HEK293 (cell line): ENCODE results near the gene PPP1R14B.

Experiments used
- CTCF ChIA-PET: fragments of 350-600 bp; formaldehyde crosslinking; extraction: SDS; loops from one replicate; lab custom pipeline; 2021; ENCODE audit warnings: antibody characterized with exemption; lab: Yijun Ruan, JAX
- POLR2A ChIA-PET: fragments of 300-600 bp; formaldehyde crosslinking; extraction: SDS; loops from one replicate; lab custom pipeline; 2020; ENCODE audit warnings: antibody characterized with exemption, inconsistent platforms; lab: Yijun Ruan, JAX
- H3K27ac ChIP-seq: fragments of 200-500 bp; sonication (Bioruptor generic); 2 replicates; pipeline ENCODE4 v1.5.1; 2014; ENCODE audit warnings: low read depth, low read length, control low read depth, inconsistent platforms; ENCODE audit errors: extremely low read depth
- H3K36me3 ChIP-seq, 2 experiments: fragments of 200-500 bp in 1 of 2; sonication (Bioruptor generic) in 1 of 2; 1 replicate in 1 of 2; 2 replicates in 1 of 2; pipeline ENCODE4 v1.5.1; 2014 to 2017; ENCODE audit warnings: inconsistent platforms in 2 of 2, low read length in 2 of 2; ENCODE audit not compliant: control insufficient read depth in 2 of 2, insufficient read depth in 1 of 2
- H3K4me1 ChIP-seq: fragments of 200-500 bp; sonication (Bioruptor generic); 2 replicates; pipeline ENCODE4 v1.5.1; 2014; ENCODE audit warnings: mild to moderate bottlenecking, low read length, inconsistent platforms; ENCODE audit not compliant: control insufficient read depth, insufficient read depth
- H3K4me3 ChIP-seq: 2 replicates; pipeline ENCODE4 v1.5.1; 2011; ENCODE audit warnings: low read depth, mild to moderate bottlenecking, control low read depth, low read length, moderate library complexity
- H3K9me3 ChIP-seq: fragments of 200-500 bp; sonication (Bioruptor generic); 2 replicates; pipeline ENCODE4 v1.5.1; 2014; ENCODE audit warnings: low read depth, low read length, inconsistent platforms; ENCODE audit not compliant: control insufficient read depth, insufficient read depth
- KLF7 ChIP-seq: fragments of 450-650 bp; formaldehyde crosslinking; IDR thresholded peaks from 2 replicates; pipeline ENCODE4 v1.5.1; 2016; ENCODE audit warnings: missing biosample characterization, missing genetic modification characterization, borderline replicate concordance
- YY2 ChIP-seq: fragments of 450-650 bp; formaldehyde crosslinking; IDR thresholded peaks from 2 replicates; pipeline ENCODE4 v1.5.1; 2016; ENCODE audit warnings: missing biosample characterization, missing genetic modification characterization
- ZBTB21 ChIP-seq: fragments of 450-650 bp; formaldehyde crosslinking; IDR thresholded peaks from 2 replicates; pipeline ENCODE4 v1.5.1; 2017; ENCODE audit warnings: missing biosample characterization, missing genetic modification characterization
- ZBTB49 ChIP-seq: fragments of 450-650 bp; formaldehyde crosslinking; IDR thresholded peaks from 2 replicates; pipeline ENCODE4 v1.5.1; 2016; ENCODE audit warnings: missing biosample characterization, missing genetic modification characterization, low read depth
- ZNF121 ChIP-seq: fragments of 450-650 bp; formaldehyde crosslinking; IDR thresholded peaks from 2 replicates; pipeline ENCODE4 v1.5.1; 2016; ENCODE audit warnings: missing biosample characterization, missing genetic modification characterization
- ZNF132 ChIP-seq: fragments of 450-650 bp; formaldehyde crosslinking; IDR thresholded peaks from 2 replicates; pipeline ENCODE4 v1.5.1; 2017; ENCODE audit warnings: missing biosample characterization, missing genetic modification characterization, borderline replicate concordance
- ZNF16 ChIP-seq: fragments of 450-650 bp; formaldehyde crosslinking; IDR thresholded peaks from 2 replicates; pipeline ENCODE4 v1.5.1; 2016; ENCODE audit warnings: low read depth, missing biosample characterization, missing genetic modification characterization
- ZNF239 ChIP-seq: fragments of 450-650 bp; formaldehyde crosslinking; IDR thresholded peaks from 2 replicates; pipeline ENCODE4 v1.5.1; 2016; ENCODE audit warnings: missing biosample characterization, missing genetic modification characterization
- ZNF280C ChIP-seq: fragments of 450-650 bp; formaldehyde crosslinking; IDR thresholded peaks from 2 replicates; pipeline ENCODE4 v1.5.1; 2016; ENCODE audit warnings: missing biosample characterization, missing genetic modification characterization
- ZNF785 ChIP-seq: fragments of 450-650 bp; formaldehyde crosslinking; IDR thresholded peaks from 2 replicates; pipeline ENCODE4 v1.5.1; 2016; ENCODE audit warnings: missing biosample characterization, missing genetic modification characterization
- TF ChIP-seq, protein P1 (sequence below): fragments of 450-650 bp; formaldehyde crosslinking; IDR thresholded peaks from 2 replicates; pipeline ENCODE4 v1.5.1; 2016; ENCODE audit warnings: missing biosample characterization, missing genetic modification characterization

Gene PPP1R14B

DNA sequence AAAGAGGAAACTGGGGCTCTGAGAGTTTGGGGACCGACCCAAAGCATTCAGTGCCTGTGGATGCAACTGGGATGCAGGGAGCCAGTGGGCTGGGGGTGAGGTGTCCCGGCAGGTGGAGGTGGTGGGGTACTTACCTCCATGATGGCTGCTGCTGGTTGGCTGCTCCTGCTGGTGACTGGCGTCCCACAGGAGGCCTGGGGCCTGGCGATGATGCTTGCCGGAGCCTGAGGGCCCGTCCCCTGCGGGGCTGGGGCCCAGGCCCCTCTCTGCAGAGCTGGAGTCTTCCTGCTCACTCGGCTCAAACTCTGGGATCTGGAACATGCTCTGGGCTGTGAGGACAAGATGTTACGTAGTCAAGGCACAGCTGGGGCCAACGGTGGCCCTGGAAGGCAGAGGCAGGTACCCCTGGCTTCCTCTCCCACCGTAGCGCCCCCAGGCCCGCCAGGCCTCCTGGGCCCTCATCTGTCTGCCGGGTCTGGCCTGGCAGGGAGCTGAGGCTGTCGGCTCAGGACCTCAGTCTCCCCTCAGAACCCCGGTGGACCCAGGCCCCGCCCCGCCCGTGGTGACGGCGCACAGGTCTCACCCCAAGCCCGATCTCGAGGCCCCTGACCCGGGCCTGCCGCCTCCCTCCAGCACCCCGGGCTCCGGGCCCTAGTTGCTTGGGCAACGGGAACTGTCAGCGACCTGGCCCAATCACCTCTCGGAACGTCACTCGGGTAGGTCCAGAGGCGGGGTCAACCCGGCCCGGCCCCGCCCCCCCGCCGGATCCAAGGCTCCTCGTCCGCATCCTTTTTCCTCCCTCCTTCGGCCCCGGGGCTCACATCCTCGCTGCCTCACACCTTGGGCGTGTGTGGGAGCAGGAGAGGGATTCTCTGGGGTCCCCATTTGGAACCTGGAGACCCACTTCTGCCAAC lies 37.6 kb upstream of the PPP1R14B start, which contains the start of gene BAD (continued):
- TF ChIP-seq ZBTB49 (tag by site-specific recombination): no peak
- no peak for TF ChIP-seq ZNF16 (tag by site-specific recombination)
- no peak for TF ChIP-seq ZNF132 (tag by site-specific recombination)
- no peak for TF ChIP-seq ZNF239
- TF ChIP-seq KLF7: 0 out of 2 replicates have a peak, but pooled peaks have one; percentile 40
- no peak for TF ChIP-seq YY2
- TF ChIP-seq ZNF280C (tag by site-specific recombination): no peak
- TF ChIP-seq ZBTB21 (tag by site-specific recombination): peak; percentile 23; the same call in 1 of the 2 replicates

DNA sequence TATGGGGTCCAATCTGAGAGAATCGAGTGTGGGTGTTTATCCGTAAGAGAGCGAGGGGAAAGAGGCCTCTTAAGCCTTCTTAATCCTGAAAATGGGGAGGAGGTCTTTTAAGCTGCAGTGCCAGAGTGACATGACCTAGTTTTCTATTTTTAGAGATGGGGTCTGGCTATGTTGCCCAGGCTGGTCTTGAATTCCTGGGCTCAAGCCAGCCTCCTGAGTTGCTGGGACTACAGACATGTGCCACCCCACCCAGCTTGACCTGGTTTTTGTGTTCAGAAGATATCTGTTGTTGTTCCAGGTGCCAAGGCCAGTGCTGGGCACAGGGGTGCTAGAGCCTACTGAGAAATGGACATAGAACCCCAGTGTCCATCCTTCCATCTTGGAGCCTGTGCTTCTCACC lies 36.3 kb upstream of the PPP1R14B start:
- no peaks in the 10 kb centered on the region; the same call in 1 of the 2 replicates for H3K4me1 ChIP-seq
- ChIA-PET CTCF (interaction anchor here (0.7 to 2.0 kb wide), 6 partner anchors 12 to 166 kb away, joined by 3 to 9 read pairs (median 4); partner anchors contain the start of gene ESRRA), POLR2A (interaction anchor here (0.9 to 3.5 kb wide), 3 partner anchors 13 to 34 kb away, joined by 3 to 41 read pairs (median 3); partner anchors contain the start of genes ESRRA and TRMT112)
- TF ChIP-seq ZNF785 (tag by site-specific recombination) (no peak), ZNF121 (tag by site-specific recombination) (peak; percentile 89)
- H3K4me3 ChIP-seq: no peak overlapping the region
- no peaks in the 10 kb centered on the region for H3K9me3 ChIP-seq
- no peak overlapping the region for H3K27ac ChIP-seq
- H3K36me3 ChIP-seq: peaks cover 9 to 49% of the 10 kb centered on the region in 2 experiments; a peak in 2 of 3 replicates

GRCh38 chr11:64281957-64282770 lies 35.4 kb upstream of the PPP1R14B start:
- Histone ChIP-seq H3K4me1 (no peaks in the 10 kb centered on the region; the same call in 1 of the 2 replicates), H3K4me3 (no peak overlapping the region), H3K9me3 (no peaks in the 10 kb centered on the region), H3K27ac (no peak overlapping the region), H3K36me3 (peaks cover 9 to 48% of the 10 kb centered on the region in 2 experiments; a peak in 2 of 3 replicates)
- POLR2A ChIA-PET: interaction anchor here (0.7 to 1.2 kb wide), 3 partner anchors 11 to 472 kb away, joined by 3 to 7 read pairs (median 4); partner anchors contain the start of gene TRMT112
- peak; percentile 73 for TF ChIP-seq ZNF121 (tag by site-specific recombination)
- TF ChIP-seq, protein P1, sequence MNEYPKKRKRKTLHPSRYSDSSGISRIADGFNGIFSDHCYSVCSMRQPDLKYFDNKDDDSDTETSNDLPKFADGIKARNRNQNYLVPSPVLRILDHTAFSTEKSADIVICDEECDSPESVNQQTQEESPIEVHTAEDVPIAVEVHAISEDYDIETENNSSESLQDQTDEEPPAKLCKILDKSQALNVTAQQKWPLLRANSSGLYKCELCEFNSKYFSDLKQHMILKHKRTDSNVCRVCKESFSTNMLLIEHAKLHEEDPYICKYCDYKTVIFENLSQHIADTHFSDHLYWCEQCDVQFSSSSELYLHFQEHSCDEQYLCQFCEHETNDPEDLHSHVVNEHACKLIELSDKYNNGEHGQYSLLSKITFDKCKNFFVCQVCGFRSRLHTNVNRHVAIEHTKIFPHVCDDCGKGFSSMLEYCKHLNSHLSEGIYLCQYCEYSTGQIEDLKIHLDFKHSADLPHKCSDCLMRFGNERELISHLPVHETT: no peak
- CTCF ChIA-PET: interaction anchor here (0.5 to 2.0 kb wide), 3 partner anchors 21 to 516 kb away, joined by 3 to 8 read pairs (median 3); no protein-coding TSS in a partner anchor
